ENCODE results near the gene WNT2B. TPM values are rescaled to one million over a fixed set of nuclear protein-coding genes. Genes with fewer than 3 reads are reported as not detected.
A peak's percentile ranks its signal among the peaks of the same experiment; 100 is the strongest.

Gene WNT2B
- total and polyA plus RNA-seq, 9 of the 15 experiments (the other 6 are each of a cell fraction or from before 2014, with no cell fraction given) = 0.02 to 0.06 (median 0.04) TPM; not detected in 3

- no peak for FAIRE-seq
- no peak overlapping the region for H2AFZ ChIP-seq (ENCODE audit: low read depth, low read length)
- BruUV-seq (replicated peaks) = no TSS peak
- H3K36me3 ChIP-seq (ENCODE audit: control insufficient read depth, insufficient read depth, low read length) = no peaks in the 10 kb centered on the region
- intact Hi-C loops (cut with micrococcal nuclease) (no loop called here), in situ Hi-C loops (cut with MboI) (no loop called here)
- TF ChIP-seq TCF7 (IDR thresholded peaks at IDR 0.05; ENCODE audit: borderline replicate concordance) (no peak), FOSL1 (tag; conservative IDR thresholded peaks at IDR 0.05) (peak; percentile 67), ZNF76 (CRISPR knock-in tag; IDR thresholded peaks at IDR 0.05; ENCODE audit: borderline replicate concordance) (no peak), MCM3 (IDR thresholded peaks at IDR 0.05) (no peak)
- TF ChIP-seq, protein P1, sequence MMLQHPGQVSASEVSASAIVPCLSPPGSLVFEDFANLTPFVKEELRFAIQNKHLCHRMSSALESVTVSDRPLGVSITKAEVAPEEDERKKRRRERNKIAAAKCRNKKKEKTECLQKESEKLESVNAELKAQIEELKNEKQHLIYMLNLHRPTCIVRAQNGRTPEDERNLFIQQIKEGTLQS (IDR thresholded peaks at IDR 0.05) = 0 out of 2 replicates have a peak, but pooled peaks have one; percentile 9
- TF ChIP-seq, protein P1 (CRISPR knock-in tag; conservative IDR thresholded peaks at IDR 0.05) = no peak
- H3K4me1 ChIP-seq (replicated peaks in 1 of 2; ENCODE audit: control insufficient read depth in 2 of 2, insufficient read depth in 2 of 2, low read length in 2 of 2) = no peaks in the 10 kb centered on the region
- no peak overlapping the region for H3K9ac ChIP-seq (ENCODE audit: insufficient read depth in 1 of 2, low read depth in 2 of 2, low read length in 2 of 2)
- WGBS (ENCODE audit: insufficient coverage, low coverage, missing lambda C conversion rate) = 5% methylated on average over 1 of the region's 1 CpG
- no peak overlapping the region for H3K27ac ChIP-seq (ENCODE audit: extremely low read depth, low read depth, low read length)
- no peaks in the 10 kb centered on the region for H3K9me1 ChIP-seq (ENCODE audit: control insufficient read depth, insufficient read depth, low read length)
- H3K4me3 ChIP-seq = no peak overlapping the region
- no peak overlapping the region for H3K4me2 ChIP-seq (ENCODE audit: insufficient read depth, low read length)
- no peaks in the 10 kb centered on the region for H3K9me3 ChIP-seq (replicated peaks; ENCODE audit: control insufficient read depth, insufficient read depth, low read depth, low read length)
- H4K20me1 ChIP-seq (replicated peaks; ENCODE audit: control insufficient read depth, insufficient read depth, low read length) = peaks cover 5% of the 10 kb centered on the region; the same call in 1 of the 2 replicates
- H3K27me3 ChIP-seq (ENCODE audit: control insufficient read depth in 2 of 2, insufficient read depth in 2 of 2, low read length in 2 of 2) = peaks cover 4 to 6% of the 10 kb centered on the region in 2 experiments; a peak in 4 of 5 replicates
- ATAC-seq = no peak
- DNase-seq (ENCODE audit: extremely low read depth in 1 of 4, low spot score in 3 of 4) = no peak
- ChIA-PET POLR2A (interaction anchor here (0.6 to 2.0 kb wide), 4 partner anchors 10 to 103 kb away, joined by 3 to 9 read pairs (median 6); no protein-coding TSS in a partner anchor), CTCF (ENCODE audit: low intra/inter-chr PET ratio) (no interaction called here)
- H3K79me2 ChIP-seq (ENCODE audit: control insufficient read depth, insufficient read depth, low read length) = no peaks in the 10 kb centered on the region
Observed at GRCh38 chr1:112522621-112523020, 13.9 kb downstream of the WNT2B start.

Data from K562 (cell line).